Stimulated activated CD8-positive, alpha-beta memory T cell treated with anti-CD3 and anti-CD28 coated beads, Interleukin-7, amount 100 ng/mL, for 1 hour (primary cell): ENCODE data around the gene XIRP2.
"Not testable (repeated sequence)": the region's sequence is repeated elsewhere in the genome, so short reads cannot be mapped to it uniquely, and the experiment has no call there.

Experiments
- DNase-seq, 2 donors: peaks; one replicate each; pipeline ENCODE4 v3.0.0-alpha.2; 2020; ENCODE audit warnings: low read depth in 2 of 2

XIRP2 gene

DNA sequence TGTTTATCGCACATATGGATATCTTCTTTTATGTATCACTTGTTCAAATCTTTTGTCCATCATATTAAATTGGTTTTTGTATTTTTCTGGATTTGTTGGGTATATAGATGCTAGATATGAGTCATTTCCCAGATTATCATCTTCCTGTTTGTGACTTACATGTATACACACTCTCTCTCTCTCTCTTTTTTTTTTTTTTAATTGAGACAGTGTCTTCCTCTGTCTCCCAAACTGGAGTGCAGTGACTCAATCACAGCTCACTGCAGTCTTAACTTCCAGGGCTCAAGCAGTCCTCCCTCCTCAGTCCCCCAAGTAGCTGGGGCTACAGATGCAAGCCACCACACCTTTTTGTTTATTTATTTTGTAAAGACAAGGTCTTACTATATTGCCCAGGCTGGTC lies 43.8 kb downstream of the XIRP2 start:
- DNase-seq, result no peak

DNA sequence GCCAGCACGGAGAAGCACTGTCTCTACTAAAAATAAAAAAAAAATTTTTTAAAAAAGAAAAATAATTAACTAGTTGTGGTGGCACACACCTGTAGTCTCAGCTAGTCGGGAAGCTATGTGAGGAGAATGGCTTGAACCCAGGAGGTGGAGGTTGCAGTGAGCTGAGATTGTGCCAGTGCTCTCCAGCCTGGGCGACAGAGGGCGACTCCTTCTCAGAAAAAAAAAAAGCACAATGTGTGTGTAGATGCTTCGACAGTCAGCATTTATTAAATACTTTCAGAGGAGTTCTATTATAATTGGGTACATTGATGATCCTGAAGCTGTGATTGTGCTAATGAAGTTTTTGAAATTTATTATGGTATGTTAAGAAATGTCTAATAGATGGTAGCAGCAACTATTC lies 46.5 kb downstream of the XIRP2 start:
- no peak for DNase-seq

DNA sequence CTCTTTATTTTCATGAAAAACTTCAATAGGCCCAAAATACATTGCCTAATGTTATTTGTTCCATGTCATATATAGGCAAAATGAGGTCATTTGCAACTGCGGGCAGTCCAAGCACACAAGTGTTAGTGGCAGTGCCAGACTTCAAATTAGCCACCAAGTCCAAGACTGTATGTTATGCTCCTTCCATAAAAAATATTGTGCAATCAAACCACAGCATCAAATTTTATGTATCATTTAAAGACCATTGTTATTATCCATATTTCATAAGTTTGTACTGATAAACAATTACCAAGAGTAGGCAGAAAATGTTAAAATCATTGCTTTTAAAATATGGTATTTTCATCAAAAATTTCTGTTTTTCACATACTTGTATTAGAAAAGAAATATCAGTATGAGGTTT lies 54.1 kb downstream of the XIRP2 start:
- no peak for DNase-seq

DNA sequence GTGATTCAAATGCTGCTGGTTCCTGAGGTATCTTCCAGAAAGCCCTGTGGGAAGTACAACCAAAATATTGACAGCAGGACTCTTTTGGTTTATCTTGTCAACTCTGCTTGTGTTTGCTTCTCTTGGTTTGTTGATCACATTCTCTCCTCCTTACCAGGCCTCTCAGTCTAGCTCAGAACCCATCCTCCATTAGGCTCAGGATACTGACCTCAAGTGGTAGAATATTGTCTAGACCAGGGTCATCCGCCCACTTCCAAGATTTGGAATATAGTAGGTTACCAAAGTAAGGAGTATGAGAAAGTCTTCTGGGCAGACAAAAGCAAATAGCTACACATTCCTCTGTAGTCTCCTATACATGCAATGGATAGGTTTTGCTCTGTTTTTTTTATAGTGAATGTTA lies 56.6 kb downstream of the XIRP2 start:
- no peak for DNase-seq

DNA sequence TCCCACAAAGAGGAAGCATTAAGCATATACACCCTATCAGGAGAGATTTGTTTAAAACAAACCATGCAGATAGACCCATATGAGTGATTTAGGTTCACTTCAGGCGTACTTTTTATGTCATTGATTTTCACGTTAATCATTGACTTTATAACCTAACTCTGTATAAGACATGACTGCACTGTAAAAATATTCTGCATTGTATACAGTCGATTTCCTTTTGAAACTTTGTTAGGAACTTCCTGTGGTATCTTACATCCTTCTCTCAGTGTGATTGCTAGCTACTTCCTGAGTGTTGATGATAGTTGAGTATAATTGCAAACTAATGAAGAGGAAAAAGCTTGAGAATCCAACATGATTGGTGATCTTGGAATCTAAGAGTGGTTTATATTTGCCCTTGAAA lies 69.4 kb downstream of the XIRP2 start:
- no peak for DNase-seq

DNA sequence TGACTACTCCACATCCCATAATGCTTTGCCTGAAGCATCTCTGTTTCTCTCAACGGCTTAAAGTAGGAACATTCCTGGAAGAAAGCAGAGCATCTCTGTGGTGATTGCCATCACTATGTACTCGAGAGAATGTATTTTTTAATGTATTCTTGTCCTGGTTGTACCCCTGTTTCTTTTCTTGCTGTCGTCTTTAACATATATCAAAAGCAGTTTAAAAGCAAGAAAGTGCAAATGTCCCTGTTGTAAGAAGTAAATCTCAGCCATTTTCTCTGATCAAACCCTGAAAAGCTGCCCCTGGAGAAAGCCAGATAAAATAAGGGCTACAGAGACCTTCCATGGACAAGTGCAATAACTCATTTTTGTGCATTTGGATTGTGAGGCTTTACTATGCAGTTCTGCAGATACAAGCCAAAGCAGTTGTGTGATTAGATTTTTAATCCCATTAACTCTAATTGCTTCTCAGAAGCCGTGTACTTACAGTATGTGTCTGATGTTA lies 70.8 kb downstream of the XIRP2 start:
- DNase-seq, result no peak

DNA sequence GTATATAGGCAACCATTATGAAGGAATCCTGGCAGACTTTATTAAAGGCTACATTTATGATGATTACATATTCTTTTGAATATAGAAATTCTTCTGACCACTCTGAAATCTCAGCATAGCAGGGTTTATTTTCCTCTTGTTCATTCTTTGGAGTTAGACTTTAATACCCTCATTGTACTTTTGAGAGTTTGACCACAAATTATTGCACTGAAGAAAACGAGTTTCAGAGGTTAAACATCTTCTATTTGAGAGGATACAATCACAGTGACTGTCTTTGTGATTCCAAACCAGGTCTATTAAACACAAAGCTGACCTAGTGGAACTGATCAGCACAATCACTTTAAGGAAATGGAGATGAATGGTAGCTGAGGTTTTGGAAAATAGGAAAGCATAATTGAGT lies 71.3 kb downstream of the XIRP2 start:
- DNase-seq, result no peak

DNA sequence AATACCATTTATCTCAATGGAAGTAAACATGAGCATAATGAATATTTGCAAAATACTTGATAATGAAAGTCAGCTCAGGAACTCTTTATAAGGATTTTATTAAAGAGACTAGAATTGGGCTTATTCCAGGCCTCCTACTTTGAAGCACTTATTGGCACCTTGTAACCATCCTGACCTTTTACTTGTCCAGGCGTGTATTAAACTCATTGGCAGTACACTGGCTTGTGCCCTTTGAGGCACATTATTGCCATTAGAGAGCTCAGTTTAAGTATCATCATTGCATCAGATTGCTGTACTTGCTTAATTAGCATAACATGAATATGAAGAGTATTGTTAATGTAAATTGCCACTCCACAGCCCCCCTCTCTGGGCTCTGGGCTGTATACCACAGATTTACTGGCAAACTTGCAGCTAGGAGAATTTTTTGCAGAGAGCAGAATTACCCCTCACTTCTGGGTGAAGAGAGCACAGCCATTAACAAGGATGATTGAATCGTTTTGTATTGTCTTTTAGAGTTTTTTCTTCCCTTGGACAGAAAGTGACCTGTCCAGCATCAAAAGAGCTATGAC lies 72.5 kb downstream of the XIRP2 start:
- DNase-seq, result no peak

DNA sequence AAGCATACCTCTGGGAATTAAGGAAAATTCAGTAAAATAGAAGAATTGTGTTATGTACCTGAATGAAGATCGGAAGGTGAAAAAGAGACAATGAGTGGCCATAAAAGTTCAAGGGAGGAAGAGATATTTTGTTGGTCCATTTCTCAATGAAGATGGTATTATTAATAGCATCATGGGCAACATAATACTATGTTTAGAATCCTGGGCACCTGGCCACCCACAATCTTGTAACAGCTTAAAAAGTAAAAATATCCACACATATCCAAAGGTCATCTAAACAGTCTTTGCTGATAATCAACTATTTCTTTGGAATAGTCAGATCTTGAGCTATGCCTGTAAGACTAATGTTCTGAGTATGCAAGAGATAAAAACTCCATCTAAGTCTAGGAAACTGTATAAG lies 73.7 kb downstream of the XIRP2 start:
- no peak for DNase-seq

DNA sequence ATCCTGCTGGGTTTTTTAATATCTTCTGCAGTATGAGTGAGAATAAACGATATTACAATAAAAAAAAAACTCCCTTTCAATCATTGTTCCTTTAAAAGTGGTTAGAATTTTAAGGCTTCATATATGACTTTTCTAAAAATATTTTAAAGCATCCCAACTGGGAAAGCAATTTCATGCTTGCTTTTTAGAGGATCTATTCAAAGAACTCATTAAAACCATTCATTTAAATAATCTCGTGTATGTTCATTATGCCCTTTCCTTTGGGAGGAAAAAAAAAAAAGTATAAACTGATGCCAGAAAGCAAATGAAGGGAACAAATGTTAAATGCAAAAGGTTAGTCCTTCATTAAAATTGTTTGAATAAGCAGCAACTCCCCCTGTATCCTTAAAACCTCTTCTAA lies 81.2 kb downstream of the XIRP2 start:
- no peak for DNase-seq

DNA sequence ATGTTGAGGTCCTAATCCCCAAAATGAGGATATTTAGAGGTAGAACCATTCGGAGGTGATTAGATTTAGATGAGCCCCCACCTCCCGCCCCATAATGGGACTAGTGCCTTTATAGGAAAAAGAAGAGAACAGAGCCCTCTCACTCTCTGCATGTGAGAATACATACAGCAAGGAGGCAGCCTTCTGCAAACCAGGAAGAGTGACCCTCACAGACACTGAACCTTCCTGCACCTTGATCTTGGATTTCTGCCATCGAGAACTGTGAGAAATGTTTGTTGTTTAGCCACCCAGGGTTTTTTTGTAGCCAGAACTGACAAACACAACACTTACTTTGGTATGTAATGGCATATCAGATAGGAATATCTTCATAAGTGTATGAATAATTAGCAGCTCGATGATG lies 83.7 kb downstream of the XIRP2 start:
- no peak for DNase-seq

DNA sequence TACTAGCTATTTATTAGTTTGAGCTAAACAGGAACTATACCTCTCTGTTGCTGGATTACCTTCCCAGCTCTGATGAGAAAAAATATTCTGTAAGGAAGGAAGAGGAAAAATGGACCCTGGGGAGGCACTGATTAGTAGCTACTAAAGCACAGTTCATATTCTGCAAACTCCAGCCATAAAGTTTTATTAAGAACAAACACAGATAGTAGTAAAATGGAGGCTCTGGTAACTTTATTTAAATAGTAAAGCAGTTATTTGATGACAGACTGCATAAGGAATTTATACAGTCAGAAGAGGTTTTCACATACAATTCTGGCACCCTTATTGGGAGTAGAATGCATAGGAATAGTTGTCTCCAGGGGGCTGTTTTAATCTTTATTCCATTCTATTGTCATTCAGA lies 84.1 kb downstream of the XIRP2 start:
- no peak for DNase-seq

DNA sequence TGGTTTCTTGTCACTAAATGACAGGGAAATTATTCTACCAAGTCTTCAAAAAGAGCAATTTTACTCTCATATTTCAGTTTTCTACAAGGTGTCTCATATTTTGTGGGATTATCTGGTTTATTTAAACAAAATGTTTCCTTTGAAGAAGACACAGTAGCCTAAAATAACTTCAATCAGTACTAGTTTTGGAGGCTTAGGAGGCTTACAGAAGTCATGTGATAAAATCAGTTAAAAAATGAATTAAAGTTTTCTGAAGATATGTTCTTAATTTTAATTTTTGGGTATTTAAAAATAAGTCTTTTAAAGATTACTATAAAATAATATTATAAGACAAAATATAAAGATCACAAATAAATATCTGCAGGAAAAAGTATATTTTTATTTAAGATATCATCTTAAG lies 95.9 kb downstream of the XIRP2 start:
- DNase-seq, result no peak

DNA sequence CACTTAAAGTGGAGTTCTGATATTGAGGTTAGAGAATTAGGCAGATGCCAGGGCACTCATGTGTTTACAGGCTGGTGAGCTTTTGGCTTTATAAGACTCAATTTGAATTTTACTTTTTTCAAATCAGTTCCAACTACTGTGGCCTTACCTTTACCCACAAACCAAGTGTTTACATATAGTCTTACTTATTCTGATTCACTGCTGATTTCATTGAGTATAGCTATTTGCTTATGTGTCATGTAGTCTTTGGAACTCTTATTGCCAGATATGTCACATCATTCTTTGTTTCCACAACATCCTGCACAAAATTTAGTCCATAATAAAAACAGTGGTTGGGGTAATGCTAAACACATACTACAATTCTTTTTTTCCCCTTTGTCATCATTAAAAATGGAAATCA lies 96.5 kb downstream of the XIRP2 start:
- no peak for DNase-seq

DNA sequence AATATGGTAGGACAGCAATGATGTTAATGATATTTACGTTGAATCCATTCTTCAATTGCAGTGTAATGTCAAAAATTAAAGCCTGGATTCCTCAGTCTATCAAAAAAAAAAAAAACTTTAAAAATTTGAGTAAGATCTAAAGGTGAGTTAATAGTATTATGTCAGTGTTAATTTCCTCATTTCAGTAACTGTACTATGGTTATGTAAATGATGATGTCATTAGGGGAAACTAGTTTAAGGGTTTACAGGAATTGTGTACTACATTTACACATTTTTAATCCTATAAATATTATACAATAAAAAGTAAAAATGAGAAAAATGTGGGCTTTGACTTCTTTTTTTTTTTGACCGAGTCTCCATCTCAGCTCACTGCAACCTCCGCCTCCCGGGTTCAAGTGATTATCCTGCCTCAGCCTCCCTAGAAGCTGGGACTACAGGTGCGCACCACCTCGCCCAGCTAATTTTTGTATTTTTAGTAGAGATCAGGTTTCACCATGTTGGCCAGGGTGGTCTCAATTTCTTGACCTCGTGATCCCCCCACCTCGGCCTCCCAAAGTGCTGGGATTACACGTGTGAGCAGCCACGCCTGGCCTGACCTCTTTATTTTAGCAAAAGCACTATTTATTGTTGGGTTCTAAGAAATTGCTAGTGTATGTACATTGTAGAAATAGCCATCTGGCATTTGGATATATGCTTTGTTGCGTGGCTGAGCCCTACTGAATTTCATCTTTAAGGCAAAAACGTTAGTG lies 106.5 kb downstream of the XIRP2 start:
- DNase-seq, result no peak

DNA sequence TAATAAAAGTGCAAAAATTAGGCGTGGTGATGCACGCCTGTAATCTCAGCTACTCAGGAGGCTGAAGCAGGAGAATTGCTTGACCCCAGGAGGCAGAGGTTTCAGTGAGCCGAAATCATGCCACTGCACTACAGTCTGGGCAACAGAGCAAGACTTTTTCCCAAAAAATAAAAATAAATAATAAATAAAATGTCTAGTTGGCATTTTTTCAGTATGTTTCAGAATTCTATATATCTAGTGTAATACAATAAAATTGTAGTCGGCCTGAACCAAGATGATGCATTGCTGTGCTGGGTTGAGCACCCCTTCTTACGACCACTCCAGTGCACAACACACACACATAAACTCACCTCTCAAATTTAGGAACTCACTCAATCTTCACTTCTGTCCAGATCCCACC lies 108.2 kb downstream of the XIRP2 start:
- DNase-seq, result no peak

DNA sequence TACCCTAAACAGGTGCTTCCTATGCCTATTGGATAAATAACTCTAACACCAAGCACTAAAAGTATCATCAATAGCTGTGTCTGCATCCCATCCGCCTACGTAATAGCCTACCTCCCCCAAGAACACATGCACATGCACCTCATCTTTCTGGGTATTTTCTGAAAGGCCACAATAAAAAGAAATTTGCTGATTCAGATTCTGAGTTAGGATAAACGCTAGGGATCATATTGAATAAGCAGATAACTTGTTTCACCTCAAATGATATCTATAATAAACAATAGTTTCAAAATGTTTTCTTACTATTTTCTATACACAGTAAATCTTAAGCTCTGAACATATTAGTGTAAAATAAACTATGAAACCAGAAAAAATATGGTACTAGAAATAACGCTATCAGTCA lies 112.9 kb downstream of the XIRP2 start:
- no peak for DNase-seq

DNA sequence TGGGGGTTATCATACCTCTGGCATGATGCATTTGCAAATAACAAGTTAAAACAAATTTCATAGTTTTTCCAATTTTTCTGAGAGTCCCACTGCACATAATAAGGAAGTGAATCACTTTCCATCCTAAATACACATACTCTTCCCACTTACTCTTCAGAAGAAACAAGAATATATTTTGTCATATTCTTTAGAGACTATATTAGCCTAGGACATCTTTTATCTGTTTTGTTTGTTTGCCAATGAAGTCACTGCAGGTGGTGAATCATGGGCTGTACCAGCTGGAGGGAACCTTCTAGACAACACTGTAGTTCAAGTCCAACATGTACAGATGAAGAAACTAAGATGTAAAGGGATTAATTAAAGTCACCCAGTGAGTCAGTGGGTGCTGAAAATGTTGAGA lies 116.8 kb downstream of the XIRP2 start:
- no peak for DNase-seq

DNA sequence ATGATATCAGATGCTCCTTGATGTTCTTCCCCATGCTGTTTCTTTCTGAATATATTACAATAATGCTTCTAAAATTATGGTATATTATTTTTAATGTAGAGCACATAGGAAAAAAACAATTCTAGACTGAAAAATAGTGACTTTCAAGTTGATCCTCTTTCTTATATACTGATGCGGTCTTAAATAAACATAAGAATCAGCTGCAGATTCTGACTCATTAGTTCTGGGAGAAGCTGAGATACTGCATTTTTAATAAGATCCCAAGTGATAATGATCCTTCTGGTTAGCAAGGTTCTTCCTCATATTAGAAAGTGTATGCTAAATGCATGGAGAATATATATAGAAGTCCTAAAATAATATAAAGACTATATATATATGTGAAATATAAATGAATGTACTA lies 124.9 kb downstream of the XIRP2 start:
- DNase-seq, result no peak

DNA sequence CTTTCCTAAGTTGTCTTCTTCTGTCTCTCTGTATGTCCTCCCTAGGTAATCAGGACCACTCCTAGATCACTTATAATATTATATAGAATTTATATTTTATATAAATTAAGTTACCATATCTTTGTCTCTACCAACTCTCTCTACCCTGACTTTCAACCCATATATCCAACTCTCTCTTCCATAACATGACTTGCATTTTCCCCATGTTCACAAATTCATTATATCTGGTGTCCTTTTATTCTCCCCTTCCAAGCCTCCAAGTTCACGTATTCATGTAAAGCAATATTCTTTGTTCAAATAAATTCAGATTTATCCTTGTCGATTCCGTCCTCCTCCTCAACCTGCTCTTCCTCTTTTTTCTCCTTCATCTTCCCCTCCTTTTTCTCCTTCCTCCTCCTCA lies 127.5 kb downstream of the XIRP2 start:
- DNase-seq, result no peak

DNA sequence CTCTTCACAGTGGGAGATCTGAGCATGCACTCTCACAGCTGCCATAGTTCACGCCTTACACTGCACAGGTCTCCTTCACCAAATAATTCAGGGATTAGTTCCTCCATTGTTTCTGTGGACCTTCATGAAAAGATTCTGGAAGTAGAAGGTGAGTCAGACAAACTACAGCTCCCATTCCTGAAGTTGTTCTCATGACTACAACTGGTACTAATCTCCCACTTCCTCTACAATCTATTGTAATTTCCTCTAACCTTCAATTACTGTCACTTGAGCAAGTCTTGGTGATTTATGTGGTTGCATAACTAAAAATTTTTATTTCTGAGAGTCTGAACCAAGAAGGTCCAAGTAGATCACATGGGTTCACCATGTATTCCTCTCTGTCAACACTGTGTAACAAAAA lies 128.7 kb downstream of the XIRP2 start:
- no peak for DNase-seq

DNA sequence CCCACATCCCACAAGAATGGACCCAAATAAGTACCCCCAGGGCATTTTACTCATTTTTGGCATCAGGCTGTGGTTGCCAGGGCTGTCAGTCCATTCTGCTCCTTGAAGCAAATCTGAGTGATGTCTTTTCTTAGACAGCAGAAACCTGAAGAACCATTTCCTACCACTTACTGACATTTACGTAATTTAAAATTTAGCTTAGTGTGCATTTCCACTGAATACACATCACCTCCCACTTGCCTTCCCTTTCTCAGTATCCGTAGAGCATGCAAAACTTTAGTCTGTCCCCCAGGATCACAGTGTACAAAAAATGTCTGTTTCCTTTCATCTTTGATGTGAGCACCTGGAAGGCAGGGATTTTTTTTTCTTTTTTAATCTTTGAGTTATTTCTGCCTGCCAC lies 130.3 kb downstream of the XIRP2 start:
- DNase-seq, result no peak

DNA sequence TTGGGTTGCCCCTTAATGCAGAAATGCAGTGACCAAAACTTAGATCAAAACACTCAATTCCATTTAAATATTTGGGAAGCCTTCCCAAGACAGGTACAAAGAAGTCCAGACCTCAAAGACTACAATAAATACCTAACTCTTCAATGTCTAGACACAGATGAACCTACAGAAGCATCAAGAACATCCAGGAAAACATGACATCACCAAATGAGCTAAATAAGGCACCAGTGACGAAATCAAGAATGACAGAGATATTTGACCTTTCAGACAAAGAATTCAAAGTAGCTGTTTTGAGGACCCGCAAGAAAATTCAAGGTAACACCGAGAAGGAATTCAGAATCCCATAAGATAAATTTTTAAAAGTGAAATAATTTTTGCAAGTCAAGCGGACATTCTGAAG lies 140.2 kb downstream of the XIRP2 start:
- DNase-seq, result no peak

DNA sequence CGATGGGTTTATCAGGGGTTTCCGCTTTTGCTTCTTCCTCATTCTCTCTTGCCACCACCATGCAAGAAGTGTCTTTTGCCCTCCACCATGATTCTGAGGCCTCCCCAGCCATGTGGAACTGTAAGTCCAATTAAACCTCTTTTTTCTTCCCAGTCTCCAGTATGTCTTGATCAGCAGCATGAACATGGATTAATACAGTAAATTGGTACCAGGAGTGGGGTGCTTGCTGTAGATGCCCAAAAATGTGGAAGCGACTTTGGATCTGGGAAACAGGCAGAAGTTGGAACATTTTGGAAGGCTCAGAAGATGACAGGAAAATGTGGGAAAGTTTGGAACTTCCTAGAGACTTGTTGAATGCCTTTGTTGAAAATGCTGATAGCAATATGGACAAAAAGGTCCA lies 146.7 kb downstream of the XIRP2 start:
- DNase-seq, result not testable (repeated sequence)
